Bronchial epithelial cell (primary cell): Measurements from ENCODE around the gene SAMD15. TPM values are rescaled to one million over a fixed set of nuclear protein-coding genes. Genes with fewer than 3 reads are reported as not detected.

Experiments
- DNase-seq: peaks from one replicate; pipeline ENCODE4 v3.0.0-alpha.2; 2010; ENCODE audit warnings: low read depth
- FAIRE-seq: peaks from 2 replicates; lab custom pipeline; 2011; peaks lifted over from hg19 to GRCh38; lab: Jason Lieb, UNC
- H3K27me3 ChIP-seq: 2 replicates; pipeline ENCODE4 v1.5.1; 2011; ENCODE audit warnings: low read length; ENCODE audit not compliant: control insufficient read depth, insufficient read depth
- H3K36me3 ChIP-seq: 2 replicates; pipeline ENCODE4 v1.5.1; 2011; ENCODE audit warnings: low read length; ENCODE audit not compliant: control insufficient read depth, insufficient read depth
- H3K4me3 ChIP-seq: 2 replicates; pipeline ENCODE4 v1.5.1; 2011; ENCODE audit warnings: mild to moderate bottlenecking, low read depth, low read length, control low read depth
- total RNA-seq: library from RNA; depleted of rRNA; stranded (reverse); fragments of >200 nt; gene quantifications from 2 replicates; pipeline ENCODE4 v1.2.1, GENCODE V29; 2014
- TF ChIP-seq, protein P1 (sequence below): IDR thresholded peaks from 2 replicates; pipeline ENCODE4 v1.5.1; 2011; ENCODE audit warnings: mild to moderate bottlenecking, moderate library complexity, low read length, control low read depth, inconsistent platforms; ENCODE audit not compliant: insufficient read depth, severe bottlenecking

SAMD15 gene
- total RNA-seq, 1 donor from 2014 or later: under 0.01 TPM

DNA sequence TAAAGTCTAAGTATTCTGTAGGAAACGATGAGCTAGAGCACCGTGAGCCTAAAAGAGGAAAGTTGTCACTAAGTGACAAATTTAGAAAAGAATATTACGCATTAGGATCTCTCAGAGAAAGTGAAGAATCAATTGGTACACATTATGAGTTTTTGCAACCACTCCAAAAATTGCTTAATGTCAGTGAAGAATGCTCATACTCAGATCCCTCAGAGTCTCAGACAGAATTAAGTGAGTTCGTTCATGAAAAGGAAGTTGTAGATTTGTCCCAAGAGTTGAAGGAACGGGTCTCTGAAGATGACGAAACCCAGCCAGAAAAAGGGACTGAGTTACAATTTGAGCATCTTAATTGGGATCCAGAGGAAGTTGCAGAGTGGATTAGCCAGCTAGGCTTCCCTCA is 1.5 kb downstream of the SAMD15 start:
- Histone ChIP-seq H3K4me3 (no peak overlapping the region), H3K27me3 (no peaks in the 10 kb centered on the region), H3K36me3 (no peaks in the 10 kb centered on the region)
- FAIRE-seq: no peak
- TF ChIP-seq, protein P1, sequence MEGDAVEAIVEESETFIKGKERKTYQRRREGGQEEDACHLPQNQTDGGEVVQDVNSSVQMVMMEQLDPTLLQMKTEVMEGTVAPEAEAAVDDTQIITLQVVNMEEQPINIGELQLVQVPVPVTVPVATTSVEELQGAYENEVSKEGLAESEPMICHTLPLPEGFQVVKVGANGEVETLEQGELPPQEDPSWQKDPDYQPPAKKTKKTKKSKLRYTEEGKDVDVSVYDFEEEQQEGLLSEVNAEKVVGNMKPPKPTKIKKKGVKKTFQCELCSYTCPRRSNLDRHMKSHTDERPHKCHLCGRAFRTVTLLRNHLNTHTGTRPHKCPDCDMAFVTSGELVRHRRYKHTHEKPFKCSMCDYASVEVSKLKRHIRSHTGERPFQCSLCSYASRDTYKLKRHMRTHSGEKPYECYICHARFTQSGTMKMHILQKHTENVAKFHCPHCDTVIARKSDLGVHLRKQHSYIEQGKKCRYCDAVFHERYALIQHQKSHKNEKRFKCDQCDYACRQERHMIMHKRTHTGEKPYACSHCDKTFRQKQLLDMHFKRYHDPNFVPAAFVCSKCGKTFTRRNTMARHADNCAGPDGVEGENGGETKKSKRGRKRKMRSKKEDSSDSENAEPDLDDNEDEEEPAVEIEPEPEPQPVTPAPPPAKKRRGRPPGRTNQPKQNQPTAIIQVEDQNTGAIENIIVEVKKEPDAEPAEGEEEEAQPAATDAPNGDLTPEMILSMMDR: no peak
- DNase-seq: no peak

DNA sequence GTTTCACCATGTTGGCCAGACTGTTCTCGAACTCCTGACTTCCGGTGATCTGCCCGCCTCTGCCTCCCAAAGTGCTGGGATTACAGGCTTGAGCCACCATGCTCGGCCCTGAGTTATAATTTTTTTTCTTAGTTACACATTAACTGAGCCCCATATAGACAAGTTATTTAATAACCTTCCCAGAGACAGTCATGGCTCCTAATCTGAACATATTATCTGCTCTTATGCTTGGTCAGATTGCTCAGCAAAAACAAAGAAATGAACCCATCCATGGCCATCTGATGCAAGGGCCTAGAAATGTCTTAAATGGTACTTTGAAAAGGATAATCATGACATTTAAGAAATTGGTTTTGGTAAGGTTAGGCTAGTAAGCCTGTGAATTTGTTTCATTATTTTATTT is 13.0 kb downstream of the SAMD15 start:
- Histone ChIP-seq H3K36me3 (no peaks in the 10 kb centered on the region), H3K4me3 (no peak overlapping the region), H3K27me3 (no peaks in the 10 kb centered on the region)
- DNase-seq (no peak), FAIRE-seq (no peak)
- TF ChIP-seq, protein P1: no peak

DNA sequence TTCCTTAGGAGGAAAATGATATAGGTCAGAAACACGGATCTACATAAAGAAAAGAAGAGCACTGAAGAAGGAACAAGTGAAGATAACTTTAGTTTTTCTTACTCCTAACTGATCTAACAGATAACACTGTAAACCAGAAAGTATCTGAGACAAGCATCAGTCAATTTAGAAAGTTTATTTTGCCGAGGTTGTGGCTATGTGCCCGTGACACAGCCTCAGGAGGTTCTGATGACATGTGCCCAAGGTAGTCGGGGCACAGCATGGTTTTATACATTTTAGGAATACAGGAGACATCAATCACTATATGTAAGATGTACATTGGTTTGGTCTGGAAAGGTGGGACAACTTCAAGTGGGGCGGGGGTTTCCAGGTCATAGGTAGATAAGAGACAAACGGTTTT is 23.0 kb downstream of the SAMD15 start:
- TF ChIP-seq, protein P1: no peak
- no peak for FAIRE-seq
- Histone ChIP-seq H3K27me3 (no peaks in the 10 kb centered on the region), H3K4me3 (no peak overlapping the region), H3K36me3 (no peaks in the 10 kb centered on the region)
- no peak for DNase-seq

DNA sequence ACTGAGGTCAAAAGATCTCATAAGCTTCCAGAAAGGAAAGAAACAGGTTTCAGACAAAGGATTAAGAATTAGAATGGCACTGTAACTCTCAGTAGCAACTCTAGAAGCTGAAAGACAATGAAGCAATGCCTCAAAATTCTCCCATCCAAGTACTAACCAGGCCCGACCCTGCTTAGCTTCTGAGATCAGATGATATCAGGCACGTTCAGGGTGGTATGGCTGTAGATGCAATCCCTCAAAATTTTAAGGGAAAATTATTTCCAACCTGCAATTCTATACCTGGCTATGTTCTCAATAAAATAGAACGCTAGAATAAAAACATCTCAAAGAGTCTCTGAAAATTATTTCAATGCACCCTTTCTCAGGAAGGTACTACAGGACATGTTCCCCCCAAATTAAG is 26.6 kb downstream of the SAMD15 start:
- DNase-seq: no peak
- no peaks in the 10 kb centered on the region for H3K36me3 ChIP-seq
- no peak overlapping the region for H3K4me3 ChIP-seq
- FAIRE-seq: no peak
- no peaks in the 10 kb centered on the region for H3K27me3 ChIP-seq
- TF ChIP-seq, protein P1: no peak

DNA sequence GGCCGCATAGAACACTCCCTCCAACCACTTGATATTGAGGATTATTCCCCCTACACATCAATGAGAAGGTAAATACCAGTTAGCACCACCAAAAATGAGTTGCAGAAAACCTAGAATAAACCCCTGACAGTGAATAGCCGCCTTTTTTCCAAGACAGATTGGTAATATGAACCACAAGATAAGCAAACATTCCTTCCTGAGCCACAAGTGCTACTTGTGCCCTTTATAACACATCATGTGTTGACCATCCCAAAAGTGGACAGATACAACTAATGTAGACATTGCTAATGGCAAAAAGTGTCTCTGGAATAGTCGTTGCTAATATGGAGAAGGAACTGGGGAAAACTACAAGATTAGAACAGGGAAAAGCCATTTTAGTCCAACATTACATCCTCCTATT is 28.9 kb downstream of the SAMD15 start:
- Histone ChIP-seq H3K36me3 (no peaks in the 10 kb centered on the region), H3K27me3 (no peaks in the 10 kb centered on the region), H3K4me3 (no peak overlapping the region)
- FAIRE-seq: no peak
- TF ChIP-seq, protein P1: no peak
- DNase-seq: no peak

DNA sequence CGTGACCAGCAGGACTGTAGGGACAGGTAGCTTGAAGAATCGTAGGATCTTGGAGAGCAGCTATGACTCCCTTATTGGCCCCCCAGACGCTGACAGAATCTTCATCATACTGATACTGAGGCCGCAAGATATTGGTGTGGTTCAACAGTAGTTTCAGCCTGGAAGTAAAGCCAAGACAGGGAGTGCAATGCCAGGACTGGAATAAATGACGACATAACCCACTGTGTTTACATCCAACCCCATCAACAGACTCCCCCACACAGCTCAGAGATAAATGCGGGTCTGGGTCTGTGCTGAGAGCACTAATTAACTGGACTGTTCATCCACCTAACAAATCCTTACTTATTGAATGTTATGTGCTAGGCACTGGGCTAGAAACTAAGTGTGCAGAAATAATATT is 29.5 kb downstream of the SAMD15 start:
- no peak for FAIRE-seq
- no peaks in the 10 kb centered on the region for H3K36me3 ChIP-seq
- DNase-seq: no peak
- TF ChIP-seq, protein P1: no peak
- H3K27me3 ChIP-seq: no peaks in the 10 kb centered on the region
- no peak overlapping the region for H3K4me3 ChIP-seq
